Omental fat pad (tissue), 4 donors: ENCODE data around the gene CCDC174. TPM values are rescaled to one million over a fixed set of nuclear protein-coding genes. Genes with fewer than 3 reads are reported as not detected.

Source experiments
- ATAC-seq: fragments of 150-250 bp; one replicate; pipeline ENCODE4 v1.9.1; 2016; ENCODE audit warnings: mild to moderate bottlenecking, moderate library complexity; ENCODE audit not compliant: low FRiP score
- DNase-seq: peaks from one replicate; pipeline ENCODE4 v3.0.0-alpha.2; 2019; ENCODE audit warnings: low spot score
- CTCF ChIP-seq, 3 donors: fragments of 450-650 bp; IDR thresholded peaks; one replicate each; pipeline ENCODE4 v1.5.1; 2016 to 2017; ENCODE audit warnings: antibody characterized with exemption in 3 of 3, mild to moderate bottlenecking in 3 of 3, moderate library complexity in 2 of 3
- total RNA-seq, 4 donors: library from RNA; depleted of rRNA; stranded (reverse); fragments of >200 nt; gene quantifications; one replicate each; pipeline ENCODE4 v1.1.0, GENCODE V29; 2016

The CCDC174 gene
- total RNA-seq, 4 donors from 2014 or later = 11.0 to 28.1 (median 16.2) TPM

- no peak for ATAC-seq
- no peak for TF ChIP-seq CTCF (IDR thresholded peaks at IDR 0.05)
- no peak for DNase-seq
Observed at GRCh38 chr3:14632442-14632930, 19.1 kb upstream of the CCDC174 start.

GRCh38 chr3:14633417-14633816 lies 18.1 kb upstream of the CCDC174 start:
- DNase-seq (no peak), ATAC-seq (peak; percentile 25)
- no peak for TF ChIP-seq CTCF (IDR thresholded peaks at IDR 0.05)

GRCh38 chr3:14633819-14634424 lies 17.6 kb upstream of the CCDC174 start:
- peak; percentile 38 for ATAC-seq
- TF ChIP-seq CTCF (IDR thresholded peaks at IDR 0.05) = peak in 1 of 3 donors; percentile 10
- DNase-seq = peak; percentile 35

GRCh38 chr3:14634763-14635400 lies 16.7 kb upstream of the CCDC174 start:
- no peak for TF ChIP-seq CTCF (IDR thresholded peaks at IDR 0.05)
- DNase-seq = no peak
- no peak for ATAC-seq

GRCh38 chr3:14636496-14637087 lies 15.0 kb upstream of the CCDC174 start:
- TF ChIP-seq CTCF (IDR thresholded peaks at IDR 0.05) = no peak
- no peak for ATAC-seq
- DNase-seq = no peak

- ATAC-seq (no peak), DNase-seq (no peak)
- no peak for TF ChIP-seq CTCF (IDR thresholded peaks at IDR 0.05)
Observed at GRCh38 chr3:14640157-14640562, 11.4 kb upstream of the CCDC174 start.
